ENCODE measurements around the gene STRN4.

Gene STRN4

DNA sequence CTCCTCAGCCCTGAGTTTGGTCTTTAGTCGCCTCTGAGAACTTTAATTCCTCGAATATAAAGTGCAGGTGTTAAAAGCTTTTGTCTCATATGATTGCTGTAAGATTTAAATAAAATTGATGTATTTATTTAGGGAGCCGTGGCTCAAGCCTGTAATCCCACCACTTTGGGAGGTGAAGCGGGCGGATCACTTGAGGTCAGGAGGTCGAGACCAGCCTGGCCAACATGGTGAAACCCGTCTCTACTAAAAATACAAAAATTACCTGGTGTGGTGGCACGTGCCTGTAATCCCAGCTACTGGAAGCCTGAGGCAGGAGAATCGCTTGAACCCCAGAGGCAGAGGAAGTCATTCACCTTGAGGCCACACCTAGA lies 42.7 kb upstream of the STRN4 start:
- TF ChIP-seq EZH2phosphoT487 (conservative IDR thresholded peaks at IDR 0.05; ENCODE audit: low read length) = no peak
- TF ChIP-seq CTCF (IDR thresholded peaks at IDR 0.05; ENCODE audit: insufficient read depth, low read length, poor library complexity, severe bottlenecking) = no peak
- no peaks in the 10 kb centered on the region for H3K9me2 ChIP-seq (replicated peaks; ENCODE audit: insufficient read depth, low read length)
- H3K4me2 ChIP-seq (ENCODE audit: low read depth, low read length, poor library complexity, severe bottlenecking) = peak overlapping the region; percentile 37
- peaks cover 24% of the 10 kb centered on the region for H3F3A ChIP-seq (ENCODE audit: insufficient read depth)
- H3K27ac ChIP-seq (ENCODE audit: low read depth, low read length) = no peak overlapping the region
- no peaks in the 10 kb centered on the region for H3K9me3 ChIP-seq (ENCODE audit: insufficient read depth, low read length)
- H3K27me3 ChIP-seq (ENCODE audit: low read length) = no peaks in the 10 kb centered on the region
- H3K36me3 ChIP-seq (ENCODE audit: low read length) = peaks cover 4% of the 10 kb centered on the region; the same call in 1 of the 2 replicates
- H4K20me1 ChIP-seq (ENCODE audit: low read depth, low read length) = no peaks in the 10 kb centered on the region; the same call in 1 of the 2 replicates
- H3K4me3 ChIP-seq (ENCODE audit: insufficient read depth, low read length, poor library complexity, severe bottlenecking) = no peak overlapping the region
- no peak overlapping the region for H3K9ac ChIP-seq (ENCODE audit: low read length)
- H3K79me2 ChIP-seq (ENCODE audit: insufficient read depth, low read length) = peaks cover 44% of the 10 kb centered on the region
- peak overlapping the region; percentile 42 for H2AFZ ChIP-seq (ENCODE audit: low read depth, low read length, severe bottlenecking)

DNA sequence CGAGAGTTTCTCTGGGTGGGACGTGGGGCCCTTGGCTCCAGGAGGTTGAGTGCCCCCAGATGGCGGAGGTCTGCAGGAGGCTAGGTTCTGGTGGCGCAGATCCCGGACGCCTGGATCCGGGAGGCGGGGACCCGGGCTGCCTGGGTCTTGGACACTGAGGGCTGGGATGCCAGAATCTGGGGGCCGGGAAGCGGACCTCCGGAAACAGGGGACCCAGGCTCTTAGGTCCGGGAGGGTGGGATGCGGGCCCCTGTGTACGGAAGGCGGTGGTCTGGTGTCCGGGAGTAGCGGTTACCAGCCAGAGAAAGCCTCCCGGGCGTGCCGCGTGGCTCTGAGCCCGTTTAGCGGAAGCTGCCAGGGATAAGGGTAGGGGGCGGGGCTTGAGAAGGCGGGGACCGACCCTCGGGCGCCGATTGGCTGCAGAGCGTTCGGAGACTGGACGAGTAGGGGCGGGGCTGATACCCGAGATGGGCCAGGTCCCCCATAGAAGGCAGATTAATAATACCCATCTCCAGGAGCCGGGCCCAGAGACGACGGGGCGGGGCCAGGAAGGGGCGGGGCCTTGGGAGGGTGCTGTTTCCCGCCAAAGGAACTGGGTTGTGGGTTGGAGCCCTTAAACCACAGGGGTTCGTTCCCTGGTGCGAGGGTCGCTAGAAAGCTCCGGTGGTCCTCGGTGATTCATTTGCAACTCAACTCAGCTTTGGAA lies 42.2 kb upstream of the STRN4 start, which contains the start of gene SLC1A5:
SLC1A5 (minus strand) TSS at position 333 of the 706 bp plus-strand sequence. CDS start 629 bp downstream, outside the sequence.
- Histone ChIP-seq H2AFZ (ENCODE audit: low read depth, low read length, severe bottlenecking) (peak within 1 kb of the TSS; percentile 42), H3K9me3 (ENCODE audit: insufficient read depth, low read length) (no peaks in the 10 kb centered on the region), H3K4me3 (ENCODE audit: insufficient read depth, low read length, poor library complexity, severe bottlenecking) (peak within 1 kb of the TSS; percentile 97), H3K9ac (ENCODE audit: low read length) (peak within 1 kb of the TSS; percentile 95), H3F3A (ENCODE audit: insufficient read depth) (peaks cover 24% of the 10 kb centered on the region), H3K27ac (ENCODE audit: low read depth, low read length) (peak within 1 kb of the TSS; percentile 94), H4K20me1 (ENCODE audit: low read depth, low read length) (no peaks in the 10 kb centered on the region; the same call in 1 of the 2 replicates), H3K4me2 (ENCODE audit: low read depth, low read length, poor library complexity, severe bottlenecking) (peak within 1 kb of the TSS; percentile 66), H3K79me2 (ENCODE audit: insufficient read depth, low read length) (peaks cover 49% of the 10 kb centered on the region), H3K9me2 (replicated peaks; ENCODE audit: insufficient read depth, low read length) (no peaks in the 10 kb centered on the region), H3K27me3 (ENCODE audit: low read length) (no peaks in the 10 kb centered on the region), H3K36me3 (ENCODE audit: low read length) (peaks cover 9% of the 10 kb centered on the region; the same call in 1 of the 2 replicates)
- TF ChIP-seq CTCF (IDR thresholded peaks at IDR 0.05; ENCODE audit: insufficient read depth, low read length, poor library complexity, severe bottlenecking) = no peak

DNA sequence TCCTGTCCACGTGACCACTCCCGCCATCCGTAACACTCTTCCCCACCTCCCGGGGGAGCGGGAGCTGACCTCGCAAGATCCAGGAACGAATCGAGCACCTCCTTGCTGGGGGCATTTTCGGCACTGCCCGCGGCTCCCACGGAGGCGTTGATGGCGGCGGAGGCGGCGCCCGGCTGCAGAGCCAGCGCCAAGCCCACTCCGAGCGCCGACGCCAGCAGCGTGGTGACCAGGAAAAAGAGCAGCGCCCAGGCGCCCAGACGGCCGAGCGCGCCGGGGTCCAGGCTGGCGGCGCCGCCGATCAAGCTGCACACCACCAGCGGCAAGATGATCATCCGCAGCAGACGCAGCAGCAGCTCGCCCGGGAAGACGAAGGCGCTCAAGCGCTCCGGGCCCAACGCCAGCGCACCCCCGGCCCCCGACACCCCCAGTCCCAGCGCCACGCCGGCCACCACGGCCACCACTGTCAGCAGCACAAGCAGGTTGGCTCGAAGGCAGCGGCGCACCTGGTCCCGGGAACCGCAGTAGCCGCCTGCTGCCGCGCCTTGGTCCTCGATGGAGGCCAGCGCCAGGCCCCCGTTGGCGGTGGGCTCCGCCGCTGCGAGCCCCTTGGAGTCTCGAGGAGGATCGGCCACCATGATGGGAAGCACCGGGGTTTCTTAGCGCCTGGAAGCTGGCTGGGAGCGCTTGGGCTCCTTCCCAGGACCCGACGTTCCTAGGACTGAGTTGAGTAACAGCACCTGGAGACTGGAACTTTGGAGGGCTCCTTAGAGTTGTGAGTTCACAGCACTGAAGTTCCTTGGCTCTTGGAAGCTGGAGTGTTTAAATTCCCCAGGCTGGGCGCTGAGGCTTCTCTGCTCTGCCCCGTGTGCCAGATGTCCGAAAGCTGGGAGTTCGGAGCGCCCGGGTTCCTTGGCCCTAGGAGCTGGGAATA lies 41.3 kb upstream of the STRN4 start:
- no peak overlapping the region for H2AFZ ChIP-seq (ENCODE audit: low read depth, low read length, severe bottlenecking)
- H3K36me3 ChIP-seq (ENCODE audit: low read length) = peaks cover 10% of the 10 kb centered on the region; the same call in 1 of the 2 replicates
- H4K20me1 ChIP-seq (ENCODE audit: low read depth, low read length) = no peaks in the 10 kb centered on the region; the same call in 1 of the 2 replicates
- no peak for TF ChIP-seq CTCF (IDR thresholded peaks at IDR 0.05; ENCODE audit: insufficient read depth, low read length, poor library complexity, severe bottlenecking)
- TF ChIP-seq EZH2phosphoT487 (conservative IDR thresholded peaks at IDR 0.05; ENCODE audit: low read length) = no peak
- H3K27me3 ChIP-seq (ENCODE audit: low read length) = no peaks in the 10 kb centered on the region
- H3K27ac ChIP-seq (ENCODE audit: low read depth, low read length) = peak overlapping the region; percentile 94
- H3K9me2 ChIP-seq (replicated peaks; ENCODE audit: insufficient read depth, low read length) = no peaks in the 10 kb centered on the region
- H3K4me2 ChIP-seq (ENCODE audit: low read depth, low read length, poor library complexity, severe bottlenecking) = peak overlapping the region; percentile 66
- H3K79me2 ChIP-seq (ENCODE audit: insufficient read depth, low read length) = peaks cover 57% of the 10 kb centered on the region
- peak overlapping the region; percentile 95 for H3K9ac ChIP-seq (ENCODE audit: low read length)
- H3F3A ChIP-seq (ENCODE audit: insufficient read depth) = peaks cover 24% of the 10 kb centered on the region
- peak overlapping the region; percentile 97 for H3K4me3 ChIP-seq (ENCODE audit: insufficient read depth, low read length, poor library complexity, severe bottlenecking)
- H3K9me3 ChIP-seq (ENCODE audit: insufficient read depth, low read length) = no peaks in the 10 kb centered on the region

Data from SU-DHL-6 (cell line).